GM10248 (cell line): Measurements from ENCODE around the gene IL1R2.
A peak's percentile ranks its signal among the peaks of the same experiment; 100 is the strongest.

Experiments used
- CTCF ChIA-PET: fragments of 300-600 bp; sonication (Branson Sonifier 250); formaldehyde crosslinking; extraction: SDS; loops from one replicate; lab custom pipeline; 2021; ENCODE audit warnings: antibody characterized with exemption; lab: Yijun Ruan, JAX
- POLR2A ChIA-PET: fragments of 350-650 bp; sonication (Branson Sonifier 250); formaldehyde crosslinking; extraction: SDS; loops from one replicate; lab custom pipeline; 2020; ENCODE audit warnings: antibody characterized with exemption; lab: Yijun Ruan, JAX
- DNase-seq: peaks from one replicate; pipeline ENCODE4 v3.0.0; 2012; ENCODE audit errors: extremely low spot score
- TF ChIP-seq, protein P1 (sequence below): IDR thresholded peaks from 2 replicates; pipeline ENCODE4 v1.5.1; 2012; ENCODE audit warnings: mild to moderate bottlenecking, low read depth; ENCODE audit errors: extremely low read depth, missing control alignments, control extremely low read depth

The IL1R2 gene

DNA sequence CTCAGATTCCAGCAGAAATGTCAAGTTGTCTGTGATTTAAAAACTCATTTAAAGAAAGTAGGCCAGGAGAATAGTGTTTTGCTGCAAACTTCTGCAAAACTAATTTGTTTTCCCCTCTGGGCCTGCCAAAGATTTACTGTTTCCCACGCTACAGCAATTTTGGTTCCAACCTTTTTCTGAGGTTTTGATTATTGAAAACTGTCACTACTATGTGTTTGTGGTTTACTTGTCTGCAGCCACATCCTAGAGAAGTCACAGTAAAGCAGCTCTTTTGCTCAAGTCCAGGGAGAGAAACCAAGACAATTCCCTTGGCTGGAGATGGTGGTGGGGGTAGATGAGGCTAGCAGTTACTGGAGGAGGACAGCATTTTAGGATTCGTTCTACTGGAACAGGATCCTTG is 12.8 kb downstream of the IL1R2 start:
- POLR2A ChIA-PET, result interaction anchor here (0.6 kb wide), 1 partner anchor 1403 kb away, joined by 11 read pairs; no protein-coding TSS in a partner anchor
- CTCF ChIA-PET, result interaction anchor here (1.2 to 5.8 kb wide), 8 partner anchors 10 to 236 kb away, joined by 3 to 82 read pairs (median 4); partner anchors contain the start of gene IL1R2
- TF ChIP-seq, protein P1, sequence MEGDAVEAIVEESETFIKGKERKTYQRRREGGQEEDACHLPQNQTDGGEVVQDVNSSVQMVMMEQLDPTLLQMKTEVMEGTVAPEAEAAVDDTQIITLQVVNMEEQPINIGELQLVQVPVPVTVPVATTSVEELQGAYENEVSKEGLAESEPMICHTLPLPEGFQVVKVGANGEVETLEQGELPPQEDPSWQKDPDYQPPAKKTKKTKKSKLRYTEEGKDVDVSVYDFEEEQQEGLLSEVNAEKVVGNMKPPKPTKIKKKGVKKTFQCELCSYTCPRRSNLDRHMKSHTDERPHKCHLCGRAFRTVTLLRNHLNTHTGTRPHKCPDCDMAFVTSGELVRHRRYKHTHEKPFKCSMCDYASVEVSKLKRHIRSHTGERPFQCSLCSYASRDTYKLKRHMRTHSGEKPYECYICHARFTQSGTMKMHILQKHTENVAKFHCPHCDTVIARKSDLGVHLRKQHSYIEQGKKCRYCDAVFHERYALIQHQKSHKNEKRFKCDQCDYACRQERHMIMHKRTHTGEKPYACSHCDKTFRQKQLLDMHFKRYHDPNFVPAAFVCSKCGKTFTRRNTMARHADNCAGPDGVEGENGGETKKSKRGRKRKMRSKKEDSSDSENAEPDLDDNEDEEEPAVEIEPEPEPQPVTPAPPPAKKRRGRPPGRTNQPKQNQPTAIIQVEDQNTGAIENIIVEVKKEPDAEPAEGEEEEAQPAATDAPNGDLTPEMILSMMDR, result no peak
- DNase-seq, result no peak

DNA sequence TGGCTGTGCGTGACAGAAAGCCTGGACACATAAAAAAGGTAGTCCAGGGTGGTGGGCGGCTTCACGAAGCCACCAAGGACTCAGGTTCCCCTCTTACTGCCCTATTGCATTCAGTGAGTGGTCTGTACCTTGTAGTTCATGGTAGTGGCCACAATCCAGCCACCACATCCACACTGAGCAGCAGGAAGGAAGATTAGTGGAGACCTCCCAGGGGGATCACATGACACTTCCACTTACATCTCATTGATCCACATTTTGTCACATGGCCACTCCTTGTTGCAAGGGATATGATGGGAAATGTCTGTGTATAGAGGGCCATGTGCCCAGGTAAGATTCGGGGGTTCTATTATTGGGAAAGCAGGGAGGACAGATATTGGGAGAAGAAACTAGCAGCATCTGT is 13.7 kb downstream of the IL1R2 start:
- POLR2A ChIA-PET, result no interaction called here
- no peak for DNase-seq
- TF ChIP-seq, protein P1, result no peak
- CTCF ChIA-PET, result interaction anchor here (0.8 to 5.8 kb wide), 23 partner anchors 9 to 586 kb away, joined by 3 to 82 read pairs (median 4); partner anchors contain the start of gene IL1R2

DNA sequence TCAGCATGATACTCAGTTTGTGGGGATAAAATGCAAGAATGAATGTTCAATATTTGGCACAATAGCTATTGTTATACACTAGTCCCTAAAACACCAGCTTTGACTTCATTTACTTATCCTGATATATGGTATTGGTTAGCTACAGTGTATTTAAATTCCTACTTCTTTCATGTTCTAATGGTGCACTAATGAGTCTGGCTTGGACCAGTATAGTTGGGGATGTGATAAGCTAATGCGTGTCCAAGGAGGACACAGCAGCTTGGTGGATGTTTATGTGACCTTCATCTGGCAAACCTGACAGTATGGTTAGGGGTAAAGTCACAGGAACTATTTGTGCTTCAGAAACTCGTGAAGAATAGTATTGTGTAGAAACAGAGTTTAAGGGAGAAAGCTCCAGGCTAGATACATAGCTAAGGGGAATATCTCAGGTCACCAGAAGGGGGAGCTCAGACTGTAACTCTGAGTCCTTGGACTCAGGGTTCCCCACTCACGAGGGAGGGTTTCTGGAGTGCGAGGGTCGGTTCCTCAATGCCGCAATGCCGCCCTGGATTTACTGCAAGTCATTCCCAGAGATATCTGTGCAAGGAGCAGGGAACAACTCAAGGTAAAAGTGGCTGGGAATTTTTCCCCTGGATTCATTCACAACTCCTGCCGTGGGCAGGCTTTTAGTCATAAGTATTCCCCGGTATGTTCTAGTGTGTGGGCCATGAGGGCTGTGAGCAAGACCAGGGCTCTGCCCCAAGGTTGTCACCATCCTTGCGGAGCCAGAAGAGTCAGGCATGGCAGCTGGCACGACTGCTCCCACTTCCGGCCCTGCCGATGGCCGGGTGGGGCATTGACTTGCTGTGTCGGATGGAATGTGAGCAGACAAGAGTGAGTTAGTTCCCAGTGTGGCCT is 14.5 kb downstream of the IL1R2 start:
- TF ChIP-seq, protein P1, result peak; percentile 51
- peak; percentile 55 for DNase-seq
- POLR2A ChIA-PET, result no interaction called here
- CTCF ChIA-PET, result interaction anchor here (0.7 to 5.8 kb wide), 39 partner anchors 8 to 610 kb away, joined by 3 to 82 read pairs (median 4); partner anchors contain the start of gene IL1R2

DNA sequence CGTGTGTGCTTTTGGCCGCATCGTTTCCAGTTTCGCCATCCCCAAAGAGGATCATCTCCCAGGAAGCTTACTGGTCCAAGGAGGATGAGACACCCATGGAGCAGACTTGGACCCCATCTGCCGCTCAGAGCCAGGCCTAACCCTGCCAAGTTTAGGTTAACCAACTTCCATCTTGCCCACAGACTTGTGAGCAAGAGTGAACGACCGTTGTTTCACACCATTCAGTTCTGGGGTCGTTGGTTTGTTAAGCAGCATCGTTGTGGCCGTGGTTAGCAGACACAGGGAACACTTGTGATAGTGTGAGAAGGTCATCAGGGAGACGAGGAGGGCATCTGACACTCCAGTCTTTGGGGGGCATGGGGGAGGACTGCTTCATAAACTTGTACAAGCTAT is 15.1 kb downstream of the IL1R2 start:
- TF ChIP-seq, protein P1, result no peak
- no peak for DNase-seq
- POLR2A ChIA-PET, result no interaction called here
- CTCF ChIA-PET, result interaction anchor here (0.8 to 5.8 kb wide), 22 partner anchors 8 to 609 kb away, joined by 3 to 82 read pairs (median 4); no protein-coding TSS in a partner anchor

DNA sequence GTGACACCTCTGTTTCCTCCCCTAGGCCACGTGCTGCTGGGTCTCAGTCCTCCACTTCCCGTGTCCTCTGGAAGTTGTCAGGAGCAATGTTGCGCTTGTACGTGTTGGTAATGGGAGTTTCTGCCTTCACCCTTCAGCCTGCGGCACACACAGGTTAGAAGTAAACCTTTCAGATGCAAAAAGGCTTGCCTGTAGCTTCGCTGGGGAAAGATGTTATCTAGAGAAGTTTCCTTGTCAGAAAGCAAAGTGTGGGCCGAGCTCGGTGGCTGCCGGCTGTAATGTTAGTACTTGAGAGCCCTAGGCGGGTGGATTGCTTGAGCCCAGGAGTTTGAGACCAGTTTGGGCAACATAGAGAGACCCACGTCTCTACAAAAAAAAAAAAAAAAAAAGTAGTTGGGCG is 16.7 kb downstream of the IL1R2 start:
- POLR2A ChIA-PET, result no interaction called here
- DNase-seq, result no peak
- TF ChIP-seq, protein P1, result no peak
- CTCF ChIA-PET, result interaction anchor here (1.3 to 5.8 kb wide), 7 partner anchors 12 to 434 kb away, joined by 3 to 82 read pairs (median 4); no protein-coding TSS in a partner anchor

DNA sequence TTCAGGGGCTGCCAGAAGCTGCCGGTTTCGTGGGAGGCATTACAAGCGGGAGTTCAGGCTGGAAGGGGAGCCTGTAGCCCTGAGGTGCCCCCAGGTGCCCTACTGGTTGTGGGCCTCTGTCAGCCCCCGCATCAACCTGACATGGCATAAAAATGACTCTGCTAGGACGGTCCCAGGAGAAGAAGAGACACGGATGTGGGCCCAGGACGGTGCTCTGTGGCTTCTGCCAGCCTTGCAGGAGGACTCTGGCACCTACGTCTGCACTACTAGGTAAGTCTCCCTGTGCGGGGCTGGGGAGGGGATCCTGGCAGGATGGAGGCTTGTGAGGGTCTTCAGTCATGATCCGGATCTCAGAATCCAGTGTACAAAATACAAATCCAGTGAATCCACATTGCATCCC is 17.8 kb downstream of the IL1R2 start:
- TF ChIP-seq, protein P1, result no peak
- ChIA-PET CTCF (interaction anchor here (1.8 to 5.8 kb wide), 3 partner anchors 11 to 238 kb away, joined by 4 to 82 read pairs (median 6); no protein-coding TSS in a partner anchor), POLR2A (no interaction called here)
- DNase-seq, result no peak
